HTR-8/SVneo (cell line): ENCODE measurements around the gene TNF.

Source experiments
- DNase-seq: peaks from one replicate; pipeline ENCODE4 v3.0.0; 2011; ENCODE audit warnings: low spot score, mixed read lengths; ENCODE audit not compliant: insufficient read length
- FAIRE-seq: peaks from 2 replicates; lab custom pipeline; 2011; peaks lifted over from hg19 to GRCh38; lab: Jason Lieb, UNC

TNF gene

DNA sequence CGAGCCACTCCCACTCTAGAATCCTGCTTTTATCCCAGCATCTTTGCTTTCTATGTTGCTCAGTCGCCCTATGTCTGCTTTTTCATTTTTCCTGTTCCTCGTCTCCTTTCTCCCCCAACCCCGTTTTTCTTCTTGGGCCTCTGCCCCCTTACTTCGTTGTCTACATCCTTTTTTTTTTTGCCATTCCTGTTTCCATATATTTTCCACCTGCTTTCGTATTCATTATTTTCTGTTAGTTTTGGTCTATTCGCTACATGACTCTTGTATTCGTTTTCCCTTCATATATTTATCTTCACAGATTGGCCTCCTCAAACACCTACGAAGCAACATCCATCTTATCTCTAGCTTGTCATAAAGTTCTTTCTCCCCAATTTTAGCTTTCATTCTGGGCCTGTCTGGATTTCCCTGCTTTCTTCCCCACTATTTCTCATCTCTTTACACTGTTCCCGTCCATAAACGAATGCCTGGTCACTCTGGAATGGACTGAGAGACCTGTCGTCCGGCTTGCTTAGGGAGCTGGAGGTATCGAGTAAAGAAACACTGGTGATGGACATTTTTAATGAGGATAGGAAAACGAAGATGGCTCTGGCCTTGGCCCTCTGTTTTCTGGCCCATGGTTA, 46.1 kb downstream of the TNF start:
- FAIRE-seq (no peak), DNase-seq (no peak)

DNA sequence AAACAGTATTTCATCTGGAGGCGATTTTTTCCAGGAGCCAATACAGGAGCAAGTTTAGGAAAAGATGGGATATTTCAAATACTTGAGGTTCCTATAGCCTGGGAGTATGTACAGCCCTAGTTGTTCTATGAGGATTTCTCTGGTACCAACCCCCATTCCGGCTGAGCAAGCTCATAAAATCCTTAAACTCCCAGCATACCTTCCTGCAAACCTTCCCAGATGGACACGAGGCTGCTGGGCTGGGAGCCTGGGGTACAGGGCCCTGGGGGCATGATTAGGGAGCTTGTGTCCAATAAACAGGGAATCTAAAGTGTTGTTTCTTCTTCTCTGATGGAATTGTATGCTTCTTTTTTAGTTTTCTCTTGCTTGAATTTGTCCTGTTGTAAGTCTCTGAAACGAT, 46.6 kb downstream of the TNF start:
- FAIRE-seq = no peak
- DNase-seq = no peak

DNA sequence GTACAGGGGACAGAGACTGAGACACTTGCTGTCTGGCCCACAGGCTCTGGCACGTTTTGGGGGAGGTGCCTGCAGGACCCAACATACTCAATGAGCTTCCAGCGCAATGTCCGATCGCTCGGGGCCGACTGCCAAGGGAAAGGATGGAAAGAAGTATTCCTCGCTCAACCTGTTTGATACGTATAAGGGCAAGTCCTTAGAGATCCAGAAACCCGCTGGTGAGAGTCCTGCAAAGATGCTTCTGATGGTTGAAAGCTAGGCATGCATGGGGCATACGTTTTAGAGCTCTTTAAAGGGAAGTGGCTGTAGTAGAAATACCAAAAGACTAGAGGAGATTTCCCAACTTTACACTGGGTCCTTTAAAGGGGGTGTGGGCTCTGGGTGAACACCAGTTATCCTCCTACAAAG, 47.3 kb downstream of the TNF start:
- FAIRE-seq = no peak
- no peak for DNase-seq

DNA sequence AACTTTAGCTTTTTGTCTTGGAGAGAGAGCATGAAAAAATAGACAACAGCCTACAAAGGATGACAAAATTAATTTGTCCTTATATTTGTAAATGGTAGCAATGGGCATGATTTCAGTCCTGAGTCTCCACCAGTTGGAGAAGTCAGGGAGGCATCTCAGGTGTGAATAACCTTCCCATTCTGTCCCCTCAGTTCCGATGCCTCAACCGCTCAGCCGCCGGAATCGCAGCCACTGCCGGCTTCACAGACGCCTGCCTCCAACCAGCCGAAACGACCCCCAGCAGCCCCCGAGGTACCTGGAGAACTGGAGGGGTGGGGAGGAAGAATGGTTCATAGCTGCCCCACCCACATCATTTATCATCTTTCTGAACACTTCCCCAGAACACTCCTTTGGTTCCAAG, 48.7 kb downstream of the TNF start:
- no peak for FAIRE-seq

DNA sequence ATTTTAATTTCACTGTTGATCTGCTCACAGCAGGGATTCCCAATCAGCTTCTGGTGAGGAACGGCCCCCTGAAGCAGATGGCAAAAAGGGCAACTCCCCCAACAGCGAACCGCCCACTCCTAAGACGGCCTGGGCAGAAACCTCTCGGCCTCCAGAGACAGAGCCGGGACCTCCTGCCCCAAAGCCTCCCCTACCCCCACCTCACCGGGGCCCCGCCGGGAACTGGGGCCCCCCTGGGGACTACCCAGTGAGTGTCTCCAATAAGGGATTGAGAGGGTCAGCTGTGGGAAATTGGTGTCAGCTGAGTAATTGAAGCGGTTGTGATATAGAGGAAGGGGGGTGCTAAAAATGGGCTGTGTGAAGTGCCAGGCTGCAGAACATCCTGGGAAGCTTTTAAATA, 51.6 kb downstream of the TNF start:
- no peak for DNase-seq
- no peak for FAIRE-seq

More for the DNA sequence above, 48.7 kb downstream of the TNF start:
- DNase-seq = no peak

DNA sequence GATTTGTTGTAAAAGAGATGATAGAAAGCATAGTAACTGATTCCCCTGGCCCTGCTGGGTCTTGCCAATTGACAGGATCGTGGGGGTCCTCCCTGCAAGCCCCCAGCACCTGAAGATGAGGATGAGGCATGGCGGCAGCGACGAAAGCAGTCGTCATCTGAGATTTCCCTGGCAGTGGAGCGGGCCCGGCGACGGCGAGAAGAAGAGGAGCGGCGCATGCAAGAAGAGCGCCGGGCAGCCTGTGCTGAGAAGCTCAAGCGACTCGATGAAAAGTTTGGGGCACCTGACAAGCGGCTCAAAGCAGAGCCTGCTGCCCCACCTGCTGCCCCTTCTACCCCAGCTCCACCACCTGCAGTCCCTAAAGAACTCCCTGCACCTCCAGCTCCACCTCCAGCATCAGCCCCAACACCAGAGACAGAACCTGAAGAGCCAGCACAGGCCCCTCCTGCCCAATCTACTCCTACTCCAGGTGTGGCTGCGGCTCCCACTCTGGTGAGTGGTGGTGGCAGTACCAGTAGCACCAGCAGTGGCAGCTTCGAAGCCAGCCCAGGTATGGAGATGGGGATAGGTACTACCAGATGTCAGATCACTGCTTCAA, 52.4 kb downstream of the TNF start:
- DNase-seq (no peak), FAIRE-seq (no peak)
